Cardiac fibroblast (primary cell): Measurements from ENCODE around the gene DGLUCY.
"Not testable (repeated sequence)": the region's sequence is repeated elsewhere in the genome, so short reads cannot be mapped to it uniquely, and the experiment has no call there.

Source experiments
- DNase-seq, 2 donors: peaks; one replicate each; pipeline versions ENCODE4 v3.0.0 to v3.0.0-alpha.2; 2010; ENCODE audit warnings: low read depth in 2 of 2
- H3K4me3 ChIP-seq, 2 donors: replicated peaks in 1 of 2; 1 replicate in 1 of 2; 2 replicates in 1 of 2; pipeline ENCODE4 v1.5.1; 2011; ENCODE audit warnings: low read depth in 2 of 2, low read length in 2 of 2, mild to moderate bottlenecking in 2 of 2, moderate library complexity in 1 of 2
- CTCF ChIP-seq: IDR thresholded peaks from one replicate; pipeline ENCODE4 v1.5.1; 2011; ENCODE audit warnings: low read depth, mild to moderate bottlenecking, low read length, inconsistent platforms

Gene DGLUCY

GRCh38 chr14:91258876-91259275, 145.0 kb downstream of the DGLUCY start:
- no peak overlapping the region for H3K4me3 ChIP-seq
- no peak for TF ChIP-seq CTCF
- no peak for DNase-seq

- no peak for DNase-seq
Observed at GRCh38 chr14:91261115-91261514, 147.2 kb downstream of the DGLUCY start.

GRCh38 chr14:91261986-91262549, 148.2 kb downstream of the DGLUCY start:
- no peak overlapping the region for H3K4me3 ChIP-seq
- DNase-seq, result no peak
- no peak for TF ChIP-seq CTCF

More at GRCh38 chr14:91261115-91261514, 147.2 kb downstream of the DGLUCY start:
- TF ChIP-seq CTCF, result no peak
- no peak overlapping the region for H3K4me3 ChIP-seq

- DNase-seq, result no peak
- no peak overlapping the region for H3K4me3 ChIP-seq
- TF ChIP-seq CTCF, result no peak
Observed at GRCh38 chr14:91263329-91263728, 149.5 kb downstream of the DGLUCY start.

GRCh38 chr14:91264151-91265150, 150.6 kb downstream of the DGLUCY start:
- H3K4me3 ChIP-seq, result peak overlapping the region; percentile 22 to 33
- DNase-seq, result no peak

GRCh38 chr14:91265404-91265803, 151.5 kb downstream of the DGLUCY start:
- DNase-seq, result no peak
- no peak overlapping the region for H3K4me3 ChIP-seq
- TF ChIP-seq CTCF, result no peak

More at GRCh38 chr14:91264151-91265150, 150.6 kb downstream of the DGLUCY start:
- TF ChIP-seq CTCF, result no peak

- not testable (repeated sequence) for H3K4me3 ChIP-seq, DNase-seq
Observed at GRCh38 chr14:91266276-91266675, 152.4 kb downstream of the DGLUCY start.
